Vagina (tissue), 2 donors: ENCODE measurements around the gene GANC.
"Not testable (repeated sequence)": the region's sequence is repeated elsewhere in the genome, so short reads cannot be mapped to it uniquely, and the experiment has no call there.

ENCODE experiments used
- POLR2A ChIP-seq, 2 donors: fragments of 450-650 bp; IDR thresholded peaks; one replicate each; pipeline ENCODE4 v1.6.1; 2017; ENCODE audit warnings: antibody characterized with exemption in 2 of 2, mild to moderate bottlenecking in 2 of 2, moderate library complexity in 2 of 2
- TF ChIP-seq, protein P1 (sequence below), 3 experiments: fragments of 450-650 bp in 2 of 3; fragments of 200-600 bp in 1 of 3; sonication (generic) in 1 of 3; IDR thresholded peaks; one replicate each; pipeline ENCODE4 v1.5.1; 2017 to 2019; ENCODE audit warnings: antibody characterized with exemption in 3 of 3, mild to moderate bottlenecking in 2 of 3, moderate library complexity in 2 of 3

DNA sequence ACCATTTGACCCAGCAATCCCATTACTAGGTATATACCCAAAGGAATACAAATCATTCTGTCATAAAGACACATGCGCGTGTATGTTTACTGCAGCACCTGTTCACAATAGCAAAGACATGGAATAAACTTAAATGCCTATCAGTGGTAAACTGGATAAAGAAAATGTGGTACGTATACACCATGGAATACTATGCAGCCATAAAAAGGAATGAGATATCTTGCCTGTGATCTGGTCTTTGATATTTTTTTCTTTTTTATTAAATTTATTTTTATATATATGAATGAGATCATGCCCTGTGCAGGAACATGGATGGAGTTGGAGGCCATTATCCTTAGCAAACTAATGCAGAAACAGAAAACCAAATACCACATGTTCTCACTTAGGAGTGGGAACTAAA lies 64.1 kb downstream of the GANC start:
- TF ChIP-seq POLR2A (IDR thresholded peaks at IDR 0.05): not testable (repeated sequence)
- TF ChIP-seq, protein P1, sequence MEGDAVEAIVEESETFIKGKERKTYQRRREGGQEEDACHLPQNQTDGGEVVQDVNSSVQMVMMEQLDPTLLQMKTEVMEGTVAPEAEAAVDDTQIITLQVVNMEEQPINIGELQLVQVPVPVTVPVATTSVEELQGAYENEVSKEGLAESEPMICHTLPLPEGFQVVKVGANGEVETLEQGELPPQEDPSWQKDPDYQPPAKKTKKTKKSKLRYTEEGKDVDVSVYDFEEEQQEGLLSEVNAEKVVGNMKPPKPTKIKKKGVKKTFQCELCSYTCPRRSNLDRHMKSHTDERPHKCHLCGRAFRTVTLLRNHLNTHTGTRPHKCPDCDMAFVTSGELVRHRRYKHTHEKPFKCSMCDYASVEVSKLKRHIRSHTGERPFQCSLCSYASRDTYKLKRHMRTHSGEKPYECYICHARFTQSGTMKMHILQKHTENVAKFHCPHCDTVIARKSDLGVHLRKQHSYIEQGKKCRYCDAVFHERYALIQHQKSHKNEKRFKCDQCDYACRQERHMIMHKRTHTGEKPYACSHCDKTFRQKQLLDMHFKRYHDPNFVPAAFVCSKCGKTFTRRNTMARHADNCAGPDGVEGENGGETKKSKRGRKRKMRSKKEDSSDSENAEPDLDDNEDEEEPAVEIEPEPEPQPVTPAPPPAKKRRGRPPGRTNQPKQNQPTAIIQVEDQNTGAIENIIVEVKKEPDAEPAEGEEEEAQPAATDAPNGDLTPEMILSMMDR (IDR thresholded peaks at IDR 0.05): not testable (repeated sequence)
